C4-2B (cell line): ENCODE results near the gene F2.

Source experiments
- ZFX ChIP-seq: fragments of 450-650 bp; IDR thresholded peaks from 2 replicates; pipeline ENCODE4 v1.6.1; 2017
- TF ChIP-seq, protein P1 (sequence below): fragments of 450-650 bp; conservative IDR thresholded peaks from 2 replicates; pipeline ENCODE4 v1.5.1; 2017; ENCODE audit warnings: mild to moderate bottlenecking

DNA sequence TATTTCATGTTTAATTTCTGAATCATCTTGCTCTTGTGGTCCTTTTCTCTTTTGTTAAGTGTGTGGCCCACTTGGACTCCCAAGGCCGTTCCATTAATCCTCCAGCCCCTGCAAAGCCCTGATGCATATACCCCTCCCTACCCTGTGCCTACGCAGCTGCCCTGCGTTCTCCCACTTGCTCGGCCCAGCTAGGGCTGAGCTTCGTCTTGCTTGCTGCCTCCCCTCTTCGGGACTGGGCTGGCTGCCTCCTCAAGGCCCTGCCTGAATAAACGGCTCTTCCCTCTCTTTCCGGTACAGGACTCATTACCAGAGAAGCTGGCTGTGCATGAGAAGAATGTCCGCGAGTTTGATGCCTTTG lies 47.1 kb upstream of the F2 start:
- TF ChIP-seq, protein P1, sequence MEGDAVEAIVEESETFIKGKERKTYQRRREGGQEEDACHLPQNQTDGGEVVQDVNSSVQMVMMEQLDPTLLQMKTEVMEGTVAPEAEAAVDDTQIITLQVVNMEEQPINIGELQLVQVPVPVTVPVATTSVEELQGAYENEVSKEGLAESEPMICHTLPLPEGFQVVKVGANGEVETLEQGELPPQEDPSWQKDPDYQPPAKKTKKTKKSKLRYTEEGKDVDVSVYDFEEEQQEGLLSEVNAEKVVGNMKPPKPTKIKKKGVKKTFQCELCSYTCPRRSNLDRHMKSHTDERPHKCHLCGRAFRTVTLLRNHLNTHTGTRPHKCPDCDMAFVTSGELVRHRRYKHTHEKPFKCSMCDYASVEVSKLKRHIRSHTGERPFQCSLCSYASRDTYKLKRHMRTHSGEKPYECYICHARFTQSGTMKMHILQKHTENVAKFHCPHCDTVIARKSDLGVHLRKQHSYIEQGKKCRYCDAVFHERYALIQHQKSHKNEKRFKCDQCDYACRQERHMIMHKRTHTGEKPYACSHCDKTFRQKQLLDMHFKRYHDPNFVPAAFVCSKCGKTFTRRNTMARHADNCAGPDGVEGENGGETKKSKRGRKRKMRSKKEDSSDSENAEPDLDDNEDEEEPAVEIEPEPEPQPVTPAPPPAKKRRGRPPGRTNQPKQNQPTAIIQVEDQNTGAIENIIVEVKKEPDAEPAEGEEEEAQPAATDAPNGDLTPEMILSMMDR = no peak
- no peak for TF ChIP-seq ZFX
